IPS-18a (cell line): ENCODE results near the gene MRPS16.

Experiments
- H3K27ac ChIP-seq: one replicate; pipeline ENCODE4 v1.5.1; 2013; ENCODE audit warnings: low read length
- H3K27me3 ChIP-seq: one replicate; pipeline ENCODE4 v1.6.1; 2013; ENCODE audit warnings: mild to moderate bottlenecking, low read length; ENCODE audit not compliant: control insufficient read depth, insufficient read depth
- H3K36me3 ChIP-seq: one replicate; pipeline ENCODE4 v1.6.1; 2013; ENCODE audit warnings: low read depth, low read length; ENCODE audit not compliant: control insufficient read depth
- H3K4me1 ChIP-seq: one replicate; pipeline ENCODE4 v1.6.1; 2013; ENCODE audit warnings: low read depth, low read length; ENCODE audit not compliant: control insufficient read depth
- H3K4me3 ChIP-seq: one replicate; pipeline ENCODE4 v1.5.1; 2013; ENCODE audit warnings: low read length
- H3K9ac ChIP-seq: one replicate; pipeline ENCODE4 v1.6.1; 2013; ENCODE audit warnings: mild to moderate bottlenecking, low read length, moderate library complexity
- H3K9me3 ChIP-seq: one replicate; pipeline ENCODE4 v1.6.1; 2013; ENCODE audit warnings: low read depth, low read length; ENCODE audit not compliant: control insufficient read depth

Gene MRPS16

DNA sequence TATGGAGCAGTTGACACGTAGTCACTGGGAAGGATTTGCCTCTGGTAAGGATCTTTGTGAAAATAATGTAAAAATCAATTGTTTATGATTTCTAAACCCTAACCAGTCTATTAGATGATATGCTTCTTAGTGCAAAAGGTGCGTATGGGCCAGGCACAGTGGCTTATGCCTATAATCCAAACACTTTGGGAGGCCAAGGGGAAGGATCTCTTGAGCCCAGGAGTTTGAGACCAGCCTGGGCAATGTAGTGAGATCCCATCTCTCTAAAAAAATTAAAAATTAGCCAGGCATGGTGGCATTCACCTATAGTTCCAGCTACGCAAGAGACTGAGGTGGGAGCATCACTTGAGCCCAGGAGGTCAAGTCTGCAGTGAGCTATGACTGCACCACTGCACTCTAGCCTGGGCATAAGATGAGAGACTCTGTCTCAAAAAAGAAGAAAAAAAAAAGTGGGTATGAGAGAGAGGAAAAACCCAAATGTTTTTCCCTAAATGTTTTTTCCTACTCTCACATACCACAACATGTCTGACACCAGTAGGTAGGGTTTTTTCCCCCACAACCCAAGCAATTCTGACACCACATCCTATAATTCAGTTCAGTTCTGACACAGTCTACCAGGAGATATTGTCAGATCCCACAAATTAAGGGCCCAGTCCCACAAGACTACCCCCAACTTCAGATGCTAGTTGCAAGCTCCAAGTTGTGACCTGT is 41.9 kb downstream of the MRPS16 start:
- no peak overlapping the region for H3K9ac ChIP-seq
- no peak overlapping the region for H3K4me3 ChIP-seq
- H3K9me3 ChIP-seq: peaks cover 9% of the 10 kb centered on the region
- no peaks in the 10 kb centered on the region for H3K27me3 ChIP-seq
- no peaks in the 10 kb centered on the region for H3K4me1 ChIP-seq
- no peak overlapping the region for H3K27ac ChIP-seq
- H3K36me3 ChIP-seq: no peaks in the 10 kb centered on the region

DNA sequence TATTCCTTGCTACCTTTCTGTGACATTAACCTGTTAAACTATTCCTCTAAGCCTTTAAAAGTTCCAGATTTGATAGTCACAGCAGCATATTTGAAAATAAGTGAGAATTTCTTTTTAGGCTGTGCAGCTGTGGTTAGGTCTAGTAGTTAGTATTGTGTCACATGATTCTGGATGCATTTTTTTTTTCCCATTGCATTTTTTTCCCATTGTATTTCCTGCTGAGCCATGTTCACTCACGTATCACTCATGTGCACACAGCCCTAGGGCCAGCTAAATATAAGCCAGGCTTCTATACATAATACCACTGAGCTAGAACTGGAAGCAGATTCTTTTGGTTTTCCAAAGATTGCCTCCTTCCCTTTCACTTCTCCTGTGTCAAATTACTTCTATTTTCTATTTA is 42.7 kb downstream of the MRPS16 start:
- H3K36me3 ChIP-seq: no peaks in the 10 kb centered on the region
- H3K9ac ChIP-seq: no peak overlapping the region
- no peak overlapping the region for H3K27ac ChIP-seq
- H3K9me3 ChIP-seq: peaks cover 9% of the 10 kb centered on the region
- H3K4me1 ChIP-seq: no peaks in the 10 kb centered on the region
- no peak overlapping the region for H3K4me3 ChIP-seq
- H3K27me3 ChIP-seq: no peaks in the 10 kb centered on the region

DNA sequence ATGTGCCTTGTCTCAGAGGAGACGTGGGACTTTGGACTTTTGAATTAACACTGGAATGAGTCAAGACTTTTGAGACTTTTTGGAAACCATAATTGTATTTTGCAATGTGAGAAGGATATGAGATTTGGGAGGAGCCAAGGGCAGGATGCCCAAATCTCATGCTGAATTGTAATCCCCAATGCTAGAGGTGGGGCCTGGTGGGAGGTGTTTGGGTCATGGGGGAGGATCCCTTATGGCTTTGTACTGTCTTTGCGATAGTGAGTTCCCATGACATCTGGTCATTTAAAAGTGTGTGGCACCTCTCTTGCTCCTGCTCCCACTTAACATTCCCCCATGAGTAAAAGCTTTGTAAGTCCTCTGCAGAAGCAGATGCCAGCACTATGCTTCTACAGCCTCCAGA is 44.6 kb downstream of the MRPS16 start:
- Histone ChIP-seq H3K27ac (no peak overlapping the region), H3K9me3 (peaks cover 9% of the 10 kb centered on the region), H3K9ac (no peak overlapping the region), H3K4me3 (no peak overlapping the region), H3K36me3 (no peaks in the 10 kb centered on the region), H3K27me3 (no peaks in the 10 kb centered on the region), H3K4me1 (no peaks in the 10 kb centered on the region)

DNA sequence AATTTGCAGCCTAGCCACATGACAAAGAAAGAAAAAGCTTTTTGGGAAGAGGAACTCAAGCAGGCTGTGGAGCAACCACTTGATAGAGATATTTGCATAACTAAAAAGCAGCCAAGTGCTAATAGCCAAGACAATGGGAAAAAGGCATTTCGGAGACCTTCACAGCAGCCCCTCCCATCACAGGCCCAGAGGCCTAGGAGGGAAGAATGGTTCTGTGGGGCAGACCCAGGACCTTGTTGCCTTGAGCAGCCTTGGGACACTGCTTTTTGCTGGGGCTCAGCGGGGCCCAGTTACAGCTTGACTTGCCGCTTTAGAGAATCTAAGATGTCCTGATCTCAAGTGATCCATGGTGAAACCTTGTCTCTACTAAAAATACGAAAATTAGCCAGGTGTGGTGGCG is 46.1 kb downstream of the MRPS16 start:
- no peak overlapping the region for H3K4me3 ChIP-seq
- no peak overlapping the region for H3K9ac ChIP-seq
- no peaks in the 10 kb centered on the region for H3K4me1 ChIP-seq
- no peaks in the 10 kb centered on the region for H3K36me3 ChIP-seq
- no peaks in the 10 kb centered on the region for H3K27me3 ChIP-seq
- peaks cover 9% of the 10 kb centered on the region for H3K9me3 ChIP-seq
- no peak overlapping the region for H3K27ac ChIP-seq

DNA sequence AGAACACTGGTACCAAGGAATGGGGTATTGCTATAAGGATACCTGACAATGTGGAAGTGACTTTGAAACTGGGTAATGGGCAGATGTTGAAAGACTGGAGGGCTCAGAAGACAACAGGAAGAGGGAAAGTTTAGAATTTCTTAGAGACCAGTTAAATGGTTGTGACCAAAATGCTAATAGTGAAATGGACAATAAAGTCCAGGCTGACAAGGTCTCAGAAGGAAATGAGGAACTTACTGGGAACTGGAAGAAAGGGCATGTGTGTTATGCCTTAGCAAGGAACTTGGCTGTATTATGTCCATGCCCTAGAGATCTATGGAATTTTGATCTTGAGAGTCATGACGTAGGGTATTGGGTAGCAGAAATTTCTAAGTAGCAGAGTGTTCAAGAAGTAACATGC is 46.6 kb downstream of the MRPS16 start:
- no peaks in the 10 kb centered on the region for H3K27me3 ChIP-seq
- H3K4me3 ChIP-seq: no peak overlapping the region
- no peak overlapping the region for H3K9ac ChIP-seq
- H3K36me3 ChIP-seq: no peaks in the 10 kb centered on the region
- peaks cover 9% of the 10 kb centered on the region for H3K9me3 ChIP-seq
- H3K4me1 ChIP-seq: no peaks in the 10 kb centered on the region
- no peak overlapping the region for H3K27ac ChIP-seq

DNA sequence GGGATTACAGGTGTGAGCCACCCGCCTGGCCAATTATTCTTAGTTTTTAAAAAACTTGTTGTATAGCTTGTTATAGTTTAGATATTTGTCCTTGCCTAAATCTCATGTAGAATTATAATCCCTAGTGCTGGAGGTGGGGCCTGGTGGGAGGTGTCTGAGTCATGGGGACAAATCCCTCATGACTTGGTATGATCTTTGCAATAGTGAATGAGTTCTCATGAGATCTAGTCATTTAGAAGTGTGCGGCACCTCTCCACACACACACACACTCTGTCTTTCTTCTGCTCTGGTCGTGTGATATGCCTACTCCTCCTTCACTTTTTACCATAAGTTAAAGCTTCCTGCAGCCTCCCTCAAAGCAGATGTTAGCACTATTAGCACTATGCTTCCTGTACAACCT is 47.4 kb downstream of the MRPS16 start:
- H3K27ac ChIP-seq: no peak overlapping the region

More for the DNA sequence above, 47.4 kb downstream of the MRPS16 start:
- H3K4me1 ChIP-seq: no peaks in the 10 kb centered on the region
- H3K9ac ChIP-seq: no peak overlapping the region
- no peak overlapping the region for H3K4me3 ChIP-seq
- no peaks in the 10 kb centered on the region for H3K36me3 ChIP-seq
- peaks cover 9% of the 10 kb centered on the region for H3K9me3 ChIP-seq
- no peaks in the 10 kb centered on the region for H3K27me3 ChIP-seq
